Amniotic stem cell (primary cell): ENCODE results near the gene TBC1D21.
A peak's percentile ranks its signal among the peaks of the same experiment; 100 is the strongest.

Experiments
- DNase-seq: peaks from one replicate; lab custom pipeline; 2025; lab: John Stamatoyannopoulos, UW

The TBC1D21 gene

GRCh38 chr15:73908822-73909122 lies 35.4 kb downstream of the TBC1D21 start:
- DNase-seq: no peak

- no peak for DNase-seq
These were observed 36.3 kb downstream of the TBC1D21 start for GRCh38 chr15:73909651-73910050.

GRCh38 chr15:73910522-73911303 lies 37.3 kb downstream of the TBC1D21 start:
- DNase-seq: no peak

GRCh38 chr15:73912030-73912596 lies 38.7 kb downstream of the TBC1D21 start:
- DNase-seq: no peak

- no peak for DNase-seq
These were observed 40.8 kb downstream of the TBC1D21 start for GRCh38 chr15:73914145-73914544.

GRCh38 chr15:73915082-73915481 lies 41.7 kb downstream of the TBC1D21 start:
- no peak for DNase-seq

GRCh38 chr15:73918784-73919183 lies 45.4 kb downstream of the TBC1D21 start:
- no peak for DNase-seq

- DNase-seq: no peak
These were observed 46.3 kb downstream of the TBC1D21 start for GRCh38 chr15:73919706-73920105.

- DNase-seq: no peak
These were observed 48.0 kb downstream of the TBC1D21 start for GRCh38 chr15:73921254-73921925.

- DNase-seq: peak; percentile 60
These were observed 49.1 kb downstream of the TBC1D21 start for GRCh38 chr15:73922186-73923151.

GRCh38 chr15:73923156-73923487 lies 49.8 kb downstream of the TBC1D21 start:
- no peak for DNase-seq

- DNase-seq: no peak
These were observed 50.3 kb downstream of the TBC1D21 start for GRCh38 chr15:73923488-73924164.

GRCh38 chr15:73924171-73924921 lies 51.0 kb downstream of the TBC1D21 start:
- DNase-seq: peak; percentile 86

- DNase-seq: no peak
These were observed 52.5 kb downstream of the TBC1D21 start for GRCh38 chr15:73925848-73926218.

GRCh38 chr15:73926219-73927002 lies 53.0 kb downstream of the TBC1D21 start, which contains the start of gene LOXL1:
TSS of gene LOXL1 (plus strand) at chr15:73926462. CDS start at chr15:73926784, 322 bp downstream.
- peak; percentile 58 for DNase-seq

- no peak for DNase-seq
These were observed 53.7 kb downstream of the TBC1D21 start for GRCh38 chr15:73927003-73927475.

GRCh38 chr15:73927476-73928240 lies 54.3 kb downstream of the TBC1D21 start:
- peak; percentile 26 for DNase-seq

- no peak for DNase-seq
These were observed 54.8 kb downstream of the TBC1D21 start for GRCh38 chr15:73928241-73928579.

GRCh38 chr15:73928971-73929627 lies 55.7 kb downstream of the TBC1D21 start:
- no peak for DNase-seq
